ENCODE results near the gene COPB2. TPM values are rescaled to one million over a fixed set of nuclear protein-coding genes. Genes with fewer than 3 reads are reported as not detected.
"Not testable (repeated sequence)": the region's sequence is repeated elsewhere in the genome, so short reads cannot be mapped to it uniquely, and the experiment has no call there.

Gene COPB2
- total RNA-seq, 1 donor = 18.6 TPM

- H3K4me3 ChIP-seq (ENCODE audit: low read length); H3K4me1 ChIP-seq (ENCODE audit: insufficient read depth, low read length); H3K27me3 ChIP-seq (ENCODE audit: insufficient read depth, low read length): not testable (repeated sequence)
- peaks cover 26% of the 10 kb centered on the region for H3K9me3 ChIP-seq (ENCODE audit: low read depth, low read length)
These were observed 11.7 kb upstream of the COPB2 start for GRCh38 chr3:139401155-139401554.

GRCh38 chr3:139396707-139397106 lies 7.3 kb upstream of the COPB2 start:
- no peaks in the 10 kb centered on the region for H3K27me3 ChIP-seq (ENCODE audit: insufficient read depth, low read length)
- peaks cover 7% of the 10 kb centered on the region for H3K9me3 ChIP-seq (ENCODE audit: low read depth, low read length)
- H3K4me1 ChIP-seq (ENCODE audit: insufficient read depth, low read length) = no peaks in the 10 kb centered on the region
- H3K4me3 ChIP-seq (ENCODE audit: low read length) = no peak overlapping the region

DNA sequence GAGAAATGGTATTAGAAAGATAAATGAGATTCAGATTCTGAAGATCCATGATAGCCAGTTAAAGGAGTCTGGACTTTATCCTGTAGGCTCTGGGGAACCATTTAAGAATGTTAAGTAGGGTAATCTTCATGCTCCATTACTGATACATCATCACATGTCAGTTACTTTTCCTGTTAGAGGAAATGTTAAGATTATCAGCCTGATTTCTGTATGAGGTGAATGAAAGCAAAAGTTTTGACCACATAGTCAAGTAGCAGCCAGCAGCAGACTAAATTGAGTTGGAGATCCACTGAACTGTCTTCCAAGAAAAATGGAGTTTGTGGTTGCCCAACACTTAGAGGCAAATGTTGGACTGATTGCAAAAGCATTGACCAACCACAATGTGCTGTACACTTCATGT lies 4.7 kb upstream of the COPB2 start:
- H3K9me3 ChIP-seq (ENCODE audit: low read depth, low read length) = no peaks in the 10 kb centered on the region
- H3K4me1 ChIP-seq (ENCODE audit: insufficient read depth, low read length) = peaks cover 7% of the 10 kb centered on the region
- H3K4me3 ChIP-seq (ENCODE audit: low read length) = no peak overlapping the region
- H3K27me3 ChIP-seq (ENCODE audit: insufficient read depth, low read length) = no peaks in the 10 kb centered on the region

GRCh38 chr3:139388821-139389551 lies 461 bp downstream of the COPB2 start:
- Histone ChIP-seq H3K9me3 (ENCODE audit: low read depth, low read length) (no peaks in the 10 kb centered on the region), H3K27me3 (ENCODE audit: insufficient read depth, low read length) (no peaks in the 10 kb centered on the region), H3K4me1 (ENCODE audit: insufficient read depth, low read length) (peaks cover 31% of the 10 kb centered on the region), H3K4me3 (ENCODE audit: low read length) (peak overlapping the region; percentile 97)

DNA sequence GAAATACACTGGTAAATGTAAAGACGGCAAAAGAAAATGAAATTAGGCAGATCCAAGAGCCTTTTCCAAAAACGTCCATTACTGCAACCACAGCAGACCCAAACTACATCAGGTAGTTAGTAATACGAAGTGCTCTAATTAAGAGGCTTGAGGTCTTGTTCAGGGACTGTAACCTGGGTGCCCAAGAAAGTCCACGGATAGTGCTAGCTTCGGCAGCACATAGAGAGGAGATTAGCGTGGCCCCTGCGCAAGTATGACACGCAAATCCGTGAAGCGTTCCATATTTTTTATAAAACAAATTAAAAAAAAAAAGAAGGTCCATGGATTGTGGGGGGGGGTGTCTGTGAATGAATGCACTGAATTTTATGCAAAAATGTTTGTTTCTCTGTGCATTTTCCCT lies 1.4 kb downstream of the COPB2 start:
- Histone ChIP-seq H3K4me3 (ENCODE audit: low read length) (no peak overlapping the region), H3K27me3 (ENCODE audit: insufficient read depth, low read length) (no peaks in the 10 kb centered on the region), H3K4me1 (ENCODE audit: insufficient read depth, low read length) (peaks cover 31% of the 10 kb centered on the region), H3K9me3 (ENCODE audit: low read depth, low read length) (no peaks in the 10 kb centered on the region)

DNA sequence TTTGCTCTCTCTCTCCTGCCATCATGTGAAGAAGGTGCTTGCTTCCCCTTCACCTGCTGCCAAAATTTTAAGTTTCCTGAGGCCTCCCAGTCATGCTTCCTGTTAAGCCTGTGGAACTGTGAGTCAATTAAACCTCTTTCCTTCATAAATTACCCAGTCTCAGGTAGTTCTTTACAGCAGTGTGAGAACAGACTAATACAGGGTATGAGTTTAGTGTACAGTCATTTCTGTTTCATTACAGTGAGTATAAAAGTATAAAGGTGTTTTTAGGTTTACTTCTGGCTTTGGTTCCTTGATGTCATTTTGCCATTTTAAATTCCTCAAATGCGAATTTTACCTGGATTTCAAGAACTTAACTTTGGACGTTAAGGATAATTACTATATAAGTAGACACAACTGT lies 7.2 kb downstream of the COPB2 start:
- not testable (repeated sequence) for H3K9me3 ChIP-seq (ENCODE audit: low read depth, low read length); H3K27me3 ChIP-seq (ENCODE audit: insufficient read depth, low read length); H3K4me3 ChIP-seq (ENCODE audit: low read length)
- H3K4me1 ChIP-seq (ENCODE audit: insufficient read depth, low read length) = peaks cover 12% of the 10 kb centered on the region

- no peak overlapping the region for H3K4me3 ChIP-seq (ENCODE audit: low read length)
- no peaks in the 10 kb centered on the region for H3K27me3 ChIP-seq (ENCODE audit: insufficient read depth, low read length)
- no peaks in the 10 kb centered on the region for H3K4me1 ChIP-seq (ENCODE audit: insufficient read depth, low read length)
- no peaks in the 10 kb centered on the region for H3K9me3 ChIP-seq (ENCODE audit: low read depth, low read length)
These were observed 8.9 kb downstream of the COPB2 start for GRCh38 chr3:139380575-139380974.

DNA sequence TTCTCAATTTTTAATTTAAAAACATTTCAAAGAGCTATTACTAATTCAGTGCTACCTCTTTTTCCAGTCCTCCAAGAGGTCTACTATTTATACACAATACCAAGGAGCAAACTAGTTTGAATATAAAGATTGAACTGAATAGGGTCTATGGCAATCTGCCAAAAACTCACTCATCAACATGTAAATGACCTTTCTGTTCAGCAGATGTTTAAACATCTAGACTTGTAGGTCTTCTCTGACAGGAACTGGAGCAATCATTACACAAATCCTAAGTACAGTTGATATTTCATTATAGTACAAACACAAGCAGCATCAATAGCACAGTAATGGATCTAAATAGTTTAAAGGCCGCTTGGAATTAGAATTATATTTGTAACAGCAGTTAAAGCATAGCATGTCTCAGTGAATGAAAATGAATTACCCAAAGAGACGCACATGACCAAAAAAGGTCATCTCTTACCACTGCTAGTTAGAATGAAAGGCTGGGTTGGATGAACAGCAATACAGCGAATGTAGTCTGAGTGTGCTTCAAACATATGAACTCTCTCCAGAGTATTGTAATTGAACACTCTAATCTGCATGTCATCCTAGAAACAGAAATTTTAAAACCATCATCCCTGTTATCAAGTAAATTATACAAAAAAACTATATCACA lies 10.7 kb downstream of the COPB2 start:
- Histone ChIP-seq H3K4me1 (ENCODE audit: insufficient read depth, low read length) (no peaks in the 10 kb centered on the region), H3K9me3 (ENCODE audit: low read depth, low read length) (no peaks in the 10 kb centered on the region), H3K4me3 (ENCODE audit: low read length) (no peak overlapping the region), H3K27me3 (ENCODE audit: insufficient read depth, low read length) (no peaks in the 10 kb centered on the region)

- Histone ChIP-seq H3K4me1 (ENCODE audit: insufficient read depth, low read length) (no peaks in the 10 kb centered on the region), H3K27me3 (ENCODE audit: insufficient read depth, low read length) (no peaks in the 10 kb centered on the region), H3K9me3 (ENCODE audit: low read depth, low read length) (no peaks in the 10 kb centered on the region), H3K4me3 (ENCODE audit: low read length) (no peak overlapping the region)
These were observed 12.1 kb downstream of the COPB2 start for GRCh38 chr3:139377378-139377777.

GRCh38 chr3:139374099-139374498 lies 15.3 kb downstream of the COPB2 start:
- no peak overlapping the region for H3K4me3 ChIP-seq (ENCODE audit: low read length)
- no peaks in the 10 kb centered on the region for H3K27me3 ChIP-seq (ENCODE audit: insufficient read depth, low read length)
- no peaks in the 10 kb centered on the region for H3K4me1 ChIP-seq (ENCODE audit: insufficient read depth, low read length)
- no peaks in the 10 kb centered on the region for H3K9me3 ChIP-seq (ENCODE audit: low read depth, low read length)

- no peaks in the 10 kb centered on the region for H3K4me1 ChIP-seq (ENCODE audit: insufficient read depth, low read length)
- no peaks in the 10 kb centered on the region for H3K9me3 ChIP-seq (ENCODE audit: low read depth, low read length)
- no peaks in the 10 kb centered on the region for H3K27me3 ChIP-seq (ENCODE audit: insufficient read depth, low read length)
- H3K4me3 ChIP-seq (ENCODE audit: low read length) = no peak overlapping the region
These were observed 24.9 kb downstream of the COPB2 start for GRCh38 chr3:139364549-139364948.

DNA sequence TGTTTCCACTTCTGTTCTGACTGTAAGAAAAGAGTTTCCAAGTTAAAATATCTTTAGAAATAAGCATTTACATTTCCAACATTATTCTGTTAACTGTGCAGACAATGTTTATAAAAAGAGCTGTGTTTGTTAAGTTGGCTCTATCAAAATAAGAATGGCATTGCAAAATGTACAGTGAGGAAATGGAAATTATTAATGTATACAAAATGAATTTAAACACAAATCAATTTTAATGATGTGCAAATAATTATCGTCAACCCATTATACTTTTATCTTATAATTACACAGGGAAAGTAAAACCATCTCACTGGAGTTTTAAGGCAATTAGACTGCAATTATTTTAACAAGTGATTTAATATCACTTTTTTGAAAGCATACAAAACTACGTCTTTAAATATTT lies 28.2 kb downstream of the COPB2 start:
- H3K27me3 ChIP-seq (ENCODE audit: insufficient read depth, low read length) = no peaks in the 10 kb centered on the region
- H3K9me3 ChIP-seq (ENCODE audit: low read depth, low read length) = no peaks in the 10 kb centered on the region

GRCh38 chr3:139358841-139359562 lies 30.4 kb downstream of the COPB2 start:
- Histone ChIP-seq H3K4me1 (ENCODE audit: insufficient read depth, low read length) (no peaks in the 10 kb centered on the region), H3K27me3 (ENCODE audit: insufficient read depth, low read length) (no peaks in the 10 kb centered on the region), H3K9me3 (ENCODE audit: low read depth, low read length) (no peaks in the 10 kb centered on the region), H3K4me3 (ENCODE audit: low read length) (no peak overlapping the region)

More for the DNA sequence above, 28.2 kb downstream of the COPB2 start:
- Histone ChIP-seq H3K4me3 (ENCODE audit: low read length) (no peak overlapping the region), H3K4me1 (ENCODE audit: insufficient read depth, low read length) (no peaks in the 10 kb centered on the region)

DNA sequence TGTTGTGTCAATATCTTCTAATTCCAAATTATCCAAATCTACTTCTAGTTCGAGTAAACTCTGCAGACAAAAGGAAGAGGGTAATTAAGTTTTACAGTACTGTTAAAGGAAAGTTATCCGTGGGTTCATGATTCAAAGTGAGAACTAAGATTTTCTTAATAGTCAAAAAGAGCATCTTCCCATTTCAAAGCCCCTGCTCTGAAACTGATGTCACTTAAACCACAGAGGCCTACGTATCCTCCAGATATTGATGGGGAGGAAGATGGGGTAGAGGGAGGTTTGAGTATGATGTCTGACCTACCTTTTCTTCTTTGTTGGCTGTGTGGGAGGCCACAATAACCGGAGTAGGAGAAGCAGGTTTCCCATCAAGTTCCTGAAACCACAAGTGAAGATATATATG lies 31.5 kb downstream of the COPB2 start:
- Histone ChIP-seq H3K27me3 (ENCODE audit: insufficient read depth, low read length) (no peaks in the 10 kb centered on the region), H3K9me3 (ENCODE audit: low read depth, low read length) (no peaks in the 10 kb centered on the region), H3K4me1 (ENCODE audit: insufficient read depth, low read length) (no peaks in the 10 kb centered on the region), H3K4me3 (ENCODE audit: low read length) (no peak overlapping the region)

- Histone ChIP-seq H3K4me1 (ENCODE audit: insufficient read depth, low read length) (no peaks in the 10 kb centered on the region), H3K27me3 (ENCODE audit: insufficient read depth, low read length) (no peaks in the 10 kb centered on the region), H3K4me3 (ENCODE audit: low read length) (no peak overlapping the region), H3K9me3 (ENCODE audit: low read depth, low read length) (no peaks in the 10 kb centered on the region)
These were observed 33.6 kb downstream of the COPB2 start for GRCh38 chr3:139355891-139356290.
